ENCODE data around the gene SNX10. TPM values are rescaled to one million over a fixed set of nuclear protein-coding genes. Genes with fewer than 3 reads are reported as not detected.

Gene SNX10
- total and polyA plus RNA-seq, 8 donors, result 7.4 to 75.6 (median 10.3) TPM

- Histone ChIP-seq H3K9me3 (no peaks in the 10 kb centered on the region), H3K36me3 (no peaks in the 10 kb centered on the region), H3K27ac (no peak overlapping the region), H3K27me3 (peaks cover 11 to 41% of the 10 kb centered on the region in 2 donors), H3K4me1 (peaks cover 3 to 17% of the 10 kb centered on the region in 2 donors), H3K4me3 (no peak overlapping the region)
- no peak for DNase-seq
- intact Hi-C loops (cut with DNase I), result no loop called here
- ATAC-seq, result no peak
- no peak for TF ChIP-seq CTCF (IDR thresholded peaks at IDR 0.05)
Observed at GRCh38 chr7:26393818-26394217, 102.2 kb downstream of the SNX10 start.

GRCh38 chr7:26397332-26397731 is 105.7 kb downstream of the SNX10 start:
- Histone ChIP-seq H3K4me1 (peaks cover 10 to 28% of the 10 kb centered on the region in 2 donors), H3K27me3 (peaks cover 0 to 33% of the 10 kb centered on the region in 2 donors), H3K4me3 (no peak overlapping the region), H3K36me3 (no peaks in the 10 kb centered on the region), H3K9me3 (no peaks in the 10 kb centered on the region), H3K27ac (peak overlapping the region in 1 of 2 donors; percentile 86)
- ATAC-seq (no peak), DNase-seq (peak in 1 of 4 donors; percentile 45)
- TF ChIP-seq CTCF (IDR thresholded peaks at IDR 0.05), result no peak
- intact Hi-C loops (cut with DNase I), result no loop called here

- intact Hi-C loops (cut with DNase I), result no loop called here
- peak overlapping the region; percentile 86 to 88 for H3K27ac ChIP-seq
- peaks cover 10 to 28% of the 10 kb centered on the region in 2 donors for H3K4me1 ChIP-seq
- ATAC-seq (peak; percentile 59), DNase-seq (peak in 3 of 4 donors; percentile 53 to 88 (median 71))
- H3K36me3 ChIP-seq, result no peaks in the 10 kb centered on the region
- H3K4me3 ChIP-seq, result peak overlapping the region; percentile 68 to 70
- H3K9me3 ChIP-seq, result no peaks in the 10 kb centered on the region
- H3K27me3 ChIP-seq, result peaks cover 0 to 33% of the 10 kb centered on the region in 2 donors
- TF ChIP-seq CTCF (IDR thresholded peaks at IDR 0.05), result peak in 1 of 2 donors; percentile 29
Observed at GRCh38 chr7:26397796-26398426, 106.2 kb downstream of the SNX10 start.

GRCh38 chr7:26398427-26398755 is 106.7 kb downstream of the SNX10 start:
- peak in 3 of 4 donors; percentile 76 to 91 (median 86) for DNase-seq
- ATAC-seq, result peak; percentile 94
- Histone ChIP-seq H3K36me3 (no peaks in the 10 kb centered on the region), H3K27me3 (peaks cover 0 to 33% of the 10 kb centered on the region in 2 donors), H3K9me3 (no peaks in the 10 kb centered on the region), H3K4me3 (peak overlapping the region; percentile 68 to 70), H3K27ac (peak overlapping the region; percentile 86 to 88), H3K4me1 (peaks cover 10 to 28% of the 10 kb centered on the region in 2 donors)
- TF ChIP-seq CTCF (IDR thresholded peaks at IDR 0.05), result no peak
- intact Hi-C loops (cut with DNase I), result no loop called here

- peaks cover 10 to 28% of the 10 kb centered on the region in 2 donors for H3K4me1 ChIP-seq
- DNase-seq, result peak; percentile 46 to 89 (median 60)
- H3K36me3 ChIP-seq, result no peaks in the 10 kb centered on the region
- H3K4me3 ChIP-seq, result peak overlapping the region; percentile 68 to 70
- no peaks in the 10 kb centered on the region for H3K9me3 ChIP-seq
- peak; percentile 79 for ATAC-seq
- H3K27ac ChIP-seq, result peak overlapping the region; percentile 86 to 88
- TF ChIP-seq CTCF (IDR thresholded peaks at IDR 0.05), result peak in 1 of 2 donors; percentile 23
- peaks cover 0 to 33% of the 10 kb centered on the region in 2 donors for H3K27me3 ChIP-seq
- intact Hi-C loops (cut with DNase I), result no loop called here
Observed at GRCh38 chr7:26398756-26399509, 107.3 kb downstream of the SNX10 start.
